ENCODE data around the gene CNTNAP4.

GRCh38 chr16:76441876-76442275 lies 164.7 kb downstream of the CNTNAP4 start:
- TF ChIP-seq CTCF (IDR thresholded peaks at IDR 0.05; ENCODE audit: control extremely low read depth in 1 of 3, insufficient read depth in 1 of 3, low read depth in 1 of 3, low read length in 3 of 3) (no peak), SP2 (IDR thresholded peaks at IDR 0.05; ENCODE audit: low read length) (no peak), YY1 (IDR thresholded peaks at IDR 0.05; ENCODE audit: low read depth, low read length) (no peak), EP300 (IDR thresholded peaks at IDR 0.05; ENCODE audit: borderline replicate concordance in 1 of 2, low read depth in 2 of 2, low read length in 2 of 2) (no peak), E2F6 (IDR thresholded peaks at IDR 0.05) (no peak)
